ENCODE data around the gene SMG6.

The SMG6 gene

DNA sequence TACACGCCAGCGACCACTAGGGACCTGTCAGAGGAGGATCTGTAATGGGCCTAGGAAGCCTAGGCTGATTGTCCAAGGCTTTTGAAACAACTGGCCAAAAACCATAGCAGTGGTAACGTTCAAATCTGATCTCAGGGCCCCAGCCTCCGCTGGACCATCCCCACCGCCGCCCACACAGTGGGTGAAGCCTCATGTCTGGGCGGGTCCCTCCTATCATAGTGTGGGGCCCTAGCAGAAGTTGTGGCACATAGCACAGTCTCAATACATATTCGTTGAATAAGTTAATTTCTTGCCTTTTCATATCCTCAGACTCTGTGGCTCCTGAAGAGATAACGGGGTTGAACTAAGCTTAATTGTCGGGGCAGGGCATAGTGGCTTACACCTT lies 272.8 kb downstream of the SMG6 start:
- TF ChIP-seq, protein P1, sequence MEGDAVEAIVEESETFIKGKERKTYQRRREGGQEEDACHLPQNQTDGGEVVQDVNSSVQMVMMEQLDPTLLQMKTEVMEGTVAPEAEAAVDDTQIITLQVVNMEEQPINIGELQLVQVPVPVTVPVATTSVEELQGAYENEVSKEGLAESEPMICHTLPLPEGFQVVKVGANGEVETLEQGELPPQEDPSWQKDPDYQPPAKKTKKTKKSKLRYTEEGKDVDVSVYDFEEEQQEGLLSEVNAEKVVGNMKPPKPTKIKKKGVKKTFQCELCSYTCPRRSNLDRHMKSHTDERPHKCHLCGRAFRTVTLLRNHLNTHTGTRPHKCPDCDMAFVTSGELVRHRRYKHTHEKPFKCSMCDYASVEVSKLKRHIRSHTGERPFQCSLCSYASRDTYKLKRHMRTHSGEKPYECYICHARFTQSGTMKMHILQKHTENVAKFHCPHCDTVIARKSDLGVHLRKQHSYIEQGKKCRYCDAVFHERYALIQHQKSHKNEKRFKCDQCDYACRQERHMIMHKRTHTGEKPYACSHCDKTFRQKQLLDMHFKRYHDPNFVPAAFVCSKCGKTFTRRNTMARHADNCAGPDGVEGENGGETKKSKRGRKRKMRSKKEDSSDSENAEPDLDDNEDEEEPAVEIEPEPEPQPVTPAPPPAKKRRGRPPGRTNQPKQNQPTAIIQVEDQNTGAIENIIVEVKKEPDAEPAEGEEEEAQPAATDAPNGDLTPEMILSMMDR (conservative IDR thresholded peaks at IDR 0.05; ENCODE audit: low read depth, low read length): peak; percentile 76
- peak overlapping the region; percentile 100 for H3K4me3 ChIP-seq (ENCODE audit: low read length)
- no peak for DNase-seq (ENCODE audit: low read depth)

DNA sequence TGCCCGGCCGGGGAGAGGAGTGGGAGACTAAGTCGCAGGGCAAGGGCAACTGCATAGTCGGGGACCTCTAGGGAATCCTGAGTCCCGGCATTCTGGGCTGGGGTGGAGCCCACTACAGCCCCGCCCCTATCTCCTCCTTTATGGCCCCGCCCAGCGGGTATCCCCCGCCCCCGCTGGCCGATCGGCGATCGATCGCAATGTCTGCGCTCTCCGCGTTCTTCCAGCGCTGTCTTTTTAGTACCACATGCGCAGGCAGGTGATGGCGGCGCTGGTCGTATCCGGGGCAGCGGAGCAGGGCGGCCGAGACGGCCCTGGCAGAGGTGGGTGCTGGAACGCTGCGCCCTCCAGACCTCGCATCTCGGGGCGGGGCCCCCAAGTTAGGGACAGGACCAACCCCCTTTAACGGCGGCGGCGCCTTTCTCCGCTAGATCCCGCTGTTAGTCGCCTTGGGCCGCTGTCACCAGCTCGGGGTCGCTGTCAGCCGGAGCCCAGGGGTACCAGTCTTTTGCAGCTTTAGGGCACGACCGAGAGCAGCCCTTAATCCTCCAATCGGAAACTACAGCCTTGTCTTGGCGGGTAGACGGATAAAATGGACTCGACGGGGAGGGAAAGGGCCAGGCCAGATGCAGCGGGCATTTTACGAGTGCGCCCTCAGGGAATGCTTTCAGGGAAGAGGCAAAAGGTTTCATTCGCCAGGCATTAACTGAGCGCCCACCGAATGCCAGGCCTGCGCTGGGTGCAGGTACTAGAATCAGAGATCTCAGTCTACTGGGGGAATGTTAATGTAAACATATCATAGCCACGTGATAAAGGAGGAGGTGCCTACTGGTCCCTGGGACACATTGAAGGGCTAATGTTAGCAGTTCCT lies 273.4 kb downstream of the SMG6 start, which contains the start of gene DPH1:
Gene DPH1, plus strand, starts transcription at position 243 of the 868 bp plus-strand sequence. Its CDS starts 17 bp downstream, at position 260.
- TF ChIP-seq, protein P1 (conservative IDR thresholded peaks at IDR 0.05; ENCODE audit: low read depth, low read length): no peak
- peak within 1 kb of the TSS; percentile 100 for H3K4me3 ChIP-seq (ENCODE audit: low read length)
- DNase-seq (ENCODE audit: low read depth): peak; percentile 83

DNA sequence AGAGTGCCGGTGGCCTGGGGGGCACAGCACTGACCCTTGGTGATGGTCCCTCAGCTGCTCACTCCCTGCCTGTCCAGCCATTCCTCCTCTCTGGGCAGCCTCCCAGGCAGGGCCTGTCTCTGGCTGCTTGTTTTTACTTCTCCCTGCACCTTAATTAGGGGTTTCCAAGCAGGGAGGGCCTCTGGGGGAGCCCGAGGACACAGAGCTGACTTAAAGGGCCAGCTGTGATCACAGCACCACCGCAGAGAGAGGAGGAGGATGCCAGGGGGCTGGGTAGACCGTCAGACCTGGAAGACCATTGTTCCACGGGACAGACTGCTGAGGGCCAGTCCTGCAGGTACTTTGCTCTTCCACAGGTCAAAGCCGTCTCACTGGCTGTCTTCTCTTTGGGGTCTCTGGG lies 274.8 kb downstream of the SMG6 start:
- TF ChIP-seq, protein P1 (conservative IDR thresholded peaks at IDR 0.05; ENCODE audit: low read depth, low read length): peak; percentile 5
- DNase-seq (ENCODE audit: low read depth): no peak
- H3K4me3 ChIP-seq (ENCODE audit: low read length): no peak overlapping the region

DNA sequence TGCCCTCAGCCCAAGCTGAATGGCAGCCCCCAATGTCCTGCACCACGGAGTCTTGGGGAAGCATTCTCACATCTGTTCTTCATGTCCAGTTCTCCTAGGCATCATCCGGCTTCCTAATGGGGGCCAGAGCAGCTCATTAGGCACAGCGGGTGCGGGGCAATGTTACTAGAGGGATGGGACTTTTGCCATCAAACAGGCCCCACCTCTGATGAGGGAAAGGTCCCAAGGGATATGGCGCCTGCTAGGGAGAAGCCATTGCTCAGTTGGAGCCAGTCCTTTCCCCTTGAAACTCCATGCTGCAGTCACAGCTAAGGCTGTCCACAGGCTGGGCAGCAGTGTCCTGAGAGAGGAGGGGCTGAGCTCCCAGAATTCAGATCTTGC lies 275.4 kb downstream of the SMG6 start:
- no peak overlapping the region for H3K4me3 ChIP-seq (ENCODE audit: low read length)
- TF ChIP-seq, protein P1 (conservative IDR thresholded peaks at IDR 0.05; ENCODE audit: low read depth, low read length): no peak
- DNase-seq (ENCODE audit: low read depth): no peak

DNA sequence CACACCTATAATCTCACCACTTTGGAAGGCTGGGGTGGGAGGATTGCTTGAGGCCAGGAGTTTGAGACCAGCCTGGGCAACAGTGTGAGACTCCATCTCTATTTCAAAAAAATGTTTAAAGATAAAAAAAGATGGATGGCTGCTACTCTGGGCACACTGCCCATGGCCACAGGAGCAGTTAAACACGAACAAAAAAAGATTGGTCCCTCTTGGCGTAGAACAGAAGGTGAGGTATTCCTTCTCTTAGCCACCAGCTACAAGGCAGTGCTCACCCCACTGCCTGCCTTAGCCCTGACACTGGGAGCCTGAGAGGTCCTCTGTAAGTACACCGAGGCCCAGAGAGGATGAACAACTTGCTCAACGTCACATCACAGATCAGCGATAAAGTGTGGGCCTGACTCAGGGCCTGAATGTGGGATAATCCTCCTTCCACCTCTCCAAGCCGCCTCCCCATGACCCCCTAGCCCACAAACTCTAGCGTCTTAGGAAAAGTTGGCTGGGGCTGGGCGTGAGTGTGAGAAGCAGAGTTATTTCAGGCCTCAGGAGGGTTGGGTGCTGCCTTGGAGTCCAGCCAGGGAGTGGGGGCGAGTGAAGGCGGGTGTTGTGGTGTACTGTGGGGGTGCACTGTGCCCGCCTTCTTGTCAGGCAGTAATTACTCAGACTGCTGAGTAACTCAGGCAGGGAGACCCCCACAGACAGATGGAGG lies 275.9 kb downstream of the SMG6 start:
- DNase-seq (ENCODE audit: low read depth): peak; percentile 77
- no peak overlapping the region for H3K4me3 ChIP-seq (ENCODE audit: low read length)
- TF ChIP-seq, protein P1 (conservative IDR thresholded peaks at IDR 0.05; ENCODE audit: low read depth, low read length): no peak

DNA sequence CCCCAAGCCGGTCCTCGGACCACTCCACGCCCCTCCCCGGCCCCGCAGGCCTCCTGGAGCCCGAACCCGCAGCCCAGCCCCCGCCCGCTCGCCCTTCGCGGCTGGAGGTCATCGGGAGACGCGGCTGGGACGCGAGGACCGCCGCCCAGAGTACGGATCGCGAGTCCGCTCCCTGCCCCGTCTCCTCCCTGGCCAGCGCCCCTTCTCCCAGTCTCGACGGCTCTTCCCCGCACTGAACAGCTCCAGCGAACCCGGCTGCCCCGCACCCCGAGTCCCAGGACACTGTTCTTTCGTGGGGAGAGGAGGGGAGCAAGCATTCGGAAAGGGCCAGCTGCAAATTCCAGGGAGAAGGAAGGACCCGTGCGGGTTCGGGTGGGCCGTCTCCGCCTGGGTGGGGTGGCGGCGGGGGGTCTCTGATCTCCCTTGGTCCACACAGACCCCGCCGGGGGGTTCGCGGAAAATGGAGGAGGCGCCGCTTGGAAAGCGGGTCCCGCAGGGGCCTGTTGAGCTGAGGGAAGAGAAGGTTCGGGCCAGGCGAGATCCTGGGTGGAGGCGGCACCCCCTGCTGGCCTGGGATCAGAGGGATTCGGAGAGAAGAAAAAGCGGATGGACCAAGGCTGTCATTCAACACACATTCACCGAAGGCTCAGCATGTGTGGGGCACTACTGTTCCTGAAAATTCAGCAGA lies 277.8 kb downstream of the SMG6 start:
- H3K4me3 ChIP-seq (ENCODE audit: low read length): no peak overlapping the region
- TF ChIP-seq, protein P1 (conservative IDR thresholded peaks at IDR 0.05; ENCODE audit: low read depth, low read length): peak; percentile 80
- no peak for DNase-seq (ENCODE audit: low read depth)

All from retinal pigment epithelial cell (primary cell).